ENCODE data around the gene SOX8.

DNA sequence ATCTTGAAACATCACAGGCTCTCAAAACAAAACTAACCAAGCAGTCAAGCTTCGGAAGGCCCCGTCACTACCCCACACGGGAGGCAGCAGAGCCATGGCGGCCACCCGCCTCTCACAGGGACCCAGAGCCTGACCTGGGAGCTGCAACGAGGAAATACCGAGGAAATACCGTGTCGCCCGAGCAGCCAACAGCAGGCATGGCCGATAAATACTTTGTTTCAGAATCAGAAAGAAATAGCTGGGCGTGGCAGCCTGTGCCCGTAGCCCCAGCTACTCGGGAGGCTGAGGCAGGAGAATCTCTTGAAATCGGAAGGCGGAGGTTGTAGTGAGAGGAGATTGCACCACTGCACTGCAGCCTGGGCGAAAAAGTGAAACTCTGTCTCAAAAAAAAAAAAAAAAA is 17.7 kb upstream of the SOX8 start:
- TF ChIP-seq REST (IDR thresholded peaks at IDR 0.05; ENCODE audit: low read depth) = no peak
- TF ChIP-seq TAF1 (IDR thresholded peaks at IDR 0.05; ENCODE audit: low read depth) = no peak
- TF ChIP-seq RAD21 (IDR thresholded peaks at IDR 0.05; ENCODE audit: low read depth) = no peak
- TF ChIP-seq NFIC (IDR thresholded peaks at IDR 0.05) = no peak
- no peak for TF ChIP-seq TEAD4 (IDR thresholded peaks at IDR 0.05)
- TF ChIP-seq EP300 (IDR thresholded peaks at IDR 0.05; ENCODE audit: borderline replicate concordance) = no peak
- no peak for TF ChIP-seq FOXM1 (IDR thresholded peaks at IDR 0.05; ENCODE audit: borderline replicate concordance, low read depth)
- TF ChIP-seq ZBTB7A (IDR thresholded peaks at IDR 0.05; ENCODE audit: low read depth) = no peak
- TF ChIP-seq CREB1 (IDR thresholded peaks at IDR 0.05; ENCODE audit: low read depth) = no peak
- no peak for TF ChIP-seq USF1 (IDR thresholded peaks at IDR 0.05)
- no peak for TF ChIP-seq YY1 (IDR thresholded peaks at IDR 0.05; ENCODE audit: low read depth)
- TF ChIP-seq EGR1 (IDR thresholded peaks at IDR 0.05) = no peak
- TF ChIP-seq CEBPB (IDR thresholded peaks at IDR 0.05) = no peak

Data from Ishikawa (cell line).